ENCODE results near the gene CRACR2B. TPM values are rescaled to one million over a fixed set of nuclear protein-coding genes. Genes with fewer than 3 reads are reported as not detected.

CRACR2B gene
- total RNA-seq, 3 donors from 2014 or later (not counting 1 experiment from before 2014, with no cell fraction given): 3.4 to 10.1 (median 3.8) TPM

- ATAC-seq (no peak), DNase-seq (no peak)
- Histone ChIP-seq H3K9me3 (ENCODE audit: control insufficient read depth, insufficient read depth, low read length) (no peaks in the 10 kb centered on the region), H3K36me3 (ENCODE audit: control insufficient read depth, insufficient read depth, low read length) (peaks cover 7% of the 10 kb centered on the region), H3K4me3 (ENCODE audit: low read length) (no peak overlapping the region), H3K27ac (ENCODE audit: low read length) (no peak overlapping the region), H3K4me1 (ENCODE audit: control insufficient read depth, insufficient read depth, low read length) (no peaks in the 10 kb centered on the region), H3K27me3 (ENCODE audit: control insufficient read depth, insufficient read depth, low read length) (no peaks in the 10 kb centered on the region)
- Mint-ChIP-seq H3K27ac (no peak overlapping the region), H3K4me1 (no peaks in the 10 kb centered on the region), H3K27me3 (ENCODE audit: low read depth in 2 of 2) (no peaks in the 10 kb centered on the region), H3K9me3 (no peaks in the 10 kb centered on the region), H3K4me3 (no peak overlapping the region), H3K36me3 (no peaks in the 10 kb centered on the region)
- WGBS (ENCODE audit: insufficient coverage): 96% methylated on average over 16 of the region's 16 CpGs
- intact Hi-C loops (cut with micrococcal nuclease): no loop called here
- TF ChIP-seq CTCF (IDR thresholded peaks at IDR 0.05): no peak
Observed at GRCh38 chr11:875203-875602, 47.5 kb downstream of the CRACR2B start.

GRCh38 chr11:875769-876301 is 48.1 kb downstream of the CRACR2B start:
- no peaks in the 10 kb centered on the region for H3K4me1 Mint-ChIP-seq
- peaks cover 7% of the 10 kb centered on the region for H3K36me3 ChIP-seq (ENCODE audit: control insufficient read depth, insufficient read depth, low read length)
- no peak overlapping the region for H3K4me3 ChIP-seq (ENCODE audit: low read length)
- ATAC-seq (no peak), DNase-seq (no peak)
- H3K27ac Mint-ChIP-seq: no peak overlapping the region
- intact Hi-C loops (cut with micrococcal nuclease): no loop called here
- H3K27me3 ChIP-seq (ENCODE audit: control insufficient read depth, insufficient read depth, low read length): no peaks in the 10 kb centered on the region
- H3K9me3 ChIP-seq (ENCODE audit: control insufficient read depth, insufficient read depth, low read length): no peaks in the 10 kb centered on the region
- no peaks in the 10 kb centered on the region for H3K9me3 Mint-ChIP-seq
- H3K36me3 Mint-ChIP-seq: no peaks in the 10 kb centered on the region
- no peaks in the 10 kb centered on the region for H3K27me3 Mint-ChIP-seq (ENCODE audit: low read depth in 2 of 2)
- H3K4me1 ChIP-seq (ENCODE audit: control insufficient read depth, insufficient read depth, low read length): no peaks in the 10 kb centered on the region
- H3K27ac ChIP-seq (ENCODE audit: low read length): no peak overlapping the region
- TF ChIP-seq CTCF (IDR thresholded peaks at IDR 0.05): no peak
- 93% methylated on average over 21 of the region's 21 CpGs for WGBS (ENCODE audit: insufficient coverage)
- no peak overlapping the region for H3K4me3 Mint-ChIP-seq

- no peak for ATAC-seq
- 96% methylated on average over 12 of the region's 12 CpGs for WGBS (ENCODE audit: insufficient coverage)
- intact Hi-C loops (cut with micrococcal nuclease): no loop called here
Observed at GRCh38 chr11:876545-876944, 48.8 kb downstream of the CRACR2B start.

More at GRCh38 chr11:876545-876944, 48.8 kb downstream of the CRACR2B start:
- DNase-seq: no peak
- H3K36me3 ChIP-seq (ENCODE audit: control insufficient read depth, insufficient read depth, low read length): peaks cover 7% of the 10 kb centered on the region
- TF ChIP-seq CTCF (IDR thresholded peaks at IDR 0.05): no peak
- H3K4me3 Mint-ChIP-seq: no peak overlapping the region
- H3K27me3 Mint-ChIP-seq (ENCODE audit: low read depth in 2 of 2): no peaks in the 10 kb centered on the region
- H3K36me3 Mint-ChIP-seq: no peaks in the 10 kb centered on the region
- H3K9me3 ChIP-seq (ENCODE audit: control insufficient read depth, insufficient read depth, low read length): no peaks in the 10 kb centered on the region
- no peak overlapping the region for H3K4me3 ChIP-seq (ENCODE audit: low read length)
- no peak overlapping the region for H3K27ac Mint-ChIP-seq
- H3K4me1 ChIP-seq (ENCODE audit: control insufficient read depth, insufficient read depth, low read length): no peaks in the 10 kb centered on the region
- H3K27me3 ChIP-seq (ENCODE audit: control insufficient read depth, insufficient read depth, low read length): no peaks in the 10 kb centered on the region
- H3K9me3 Mint-ChIP-seq: no peaks in the 10 kb centered on the region
- H3K27ac ChIP-seq (ENCODE audit: low read length): no peak overlapping the region
- no peaks in the 10 kb centered on the region for H3K4me1 Mint-ChIP-seq
